GM12892 (cell line): ENCODE data around the gene CDH6.

Source experiments
- DNase-seq: peaks from one replicate; pipeline ENCODE4 v3.0.0; 2011; ENCODE audit not compliant: insufficient read length
- FAIRE-seq: peaks from 2 replicates; lab custom pipeline; 2011; peaks lifted over from hg19 to GRCh38; lab: Jason Lieb, UNC
- POLR2A ChIP-seq: IDR thresholded peaks from 2 replicates; pipeline ENCODE4 v1.6.1; 2011; ENCODE audit warnings: low read depth, low read length, control low read depth
- POLR2AphosphoS5 ChIP-seq: IDR thresholded peaks from 2 replicates; pipeline ENCODE4 v1.6.1; 2011; ENCODE audit warnings: low read depth, low read length, control low read depth
- TAF1 ChIP-seq: IDR thresholded peaks from 2 replicates; pipeline ENCODE4 v1.6.1; 2011; ENCODE audit warnings: low read depth, mild to moderate bottlenecking, control low read depth, low read length, borderline replicate concordance

The CDH6 gene

GRCh38 chr5:31209334-31209733 lies 15.8 kb downstream of the CDH6 start:
- DNase-seq (no peak), FAIRE-seq (no peak)
- TF ChIP-seq POLR2AphosphoS5 = no peak
- TF ChIP-seq POLR2A = no peak
- TF ChIP-seq TAF1 = no peak

DNA sequence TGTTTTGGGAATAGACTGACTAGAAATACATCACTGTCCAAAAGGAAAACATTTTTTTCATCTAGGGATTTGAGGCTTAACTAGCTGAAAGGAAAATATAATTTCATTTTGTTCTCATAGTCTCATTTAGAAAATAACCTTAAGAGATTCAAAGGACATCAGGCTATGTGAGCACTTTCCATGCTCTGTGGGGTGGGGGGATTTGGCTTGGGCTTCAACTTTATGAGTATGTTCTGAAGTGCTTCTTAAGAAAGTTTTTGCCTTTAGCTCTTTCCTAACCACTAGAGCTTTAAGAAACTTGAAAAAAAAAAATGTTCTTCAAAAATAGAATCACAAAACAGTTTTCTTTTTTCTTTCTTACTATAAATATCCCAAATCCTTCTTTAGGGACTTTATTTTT lies 17.6 kb downstream of the CDH6 start:
- no peak for DNase-seq
- no peak for FAIRE-seq
- TF ChIP-seq POLR2A = no peak
- TF ChIP-seq POLR2AphosphoS5 = no peak
- TF ChIP-seq TAF1 = no peak

- no peak for FAIRE-seq
- DNase-seq = no peak
- no peak for TF ChIP-seq POLR2AphosphoS5
- TF ChIP-seq TAF1 = no peak
- TF ChIP-seq POLR2A = no peak
These were observed 19.8 kb downstream of the CDH6 start for GRCh38 chr5:31213257-31213656.

DNA sequence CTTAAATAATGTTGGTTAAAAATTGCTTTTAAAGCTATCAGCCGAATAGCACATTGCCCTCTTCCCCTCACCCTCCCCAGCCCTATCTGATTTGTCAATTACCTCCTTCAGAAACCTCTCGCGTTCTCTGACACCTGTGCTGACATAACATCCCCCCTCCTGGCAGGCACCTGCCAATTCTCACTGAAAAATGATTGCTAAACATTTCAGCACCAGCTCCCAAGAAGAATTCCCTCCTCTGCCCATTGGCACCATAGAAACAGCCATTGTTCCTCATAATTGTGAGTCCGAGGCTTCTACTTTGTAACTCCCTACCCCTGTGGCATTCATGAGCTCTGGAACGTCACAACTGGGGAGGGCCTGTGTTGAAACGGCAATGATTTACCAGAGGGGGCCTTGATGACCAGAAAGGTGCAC lies 20.2 kb downstream of the CDH6 start:
- TF ChIP-seq POLR2AphosphoS5 (no peak), POLR2A (no peak), TAF1 (no peak)
- DNase-seq = no peak
- FAIRE-seq = no peak

GRCh38 chr5:31214229-31214628 lies 20.7 kb downstream of the CDH6 start:
- no peak for TF ChIP-seq POLR2A
- no peak for TF ChIP-seq TAF1
- no peak for TF ChIP-seq POLR2AphosphoS5
- FAIRE-seq = no peak
- DNase-seq = no peak

DNA sequence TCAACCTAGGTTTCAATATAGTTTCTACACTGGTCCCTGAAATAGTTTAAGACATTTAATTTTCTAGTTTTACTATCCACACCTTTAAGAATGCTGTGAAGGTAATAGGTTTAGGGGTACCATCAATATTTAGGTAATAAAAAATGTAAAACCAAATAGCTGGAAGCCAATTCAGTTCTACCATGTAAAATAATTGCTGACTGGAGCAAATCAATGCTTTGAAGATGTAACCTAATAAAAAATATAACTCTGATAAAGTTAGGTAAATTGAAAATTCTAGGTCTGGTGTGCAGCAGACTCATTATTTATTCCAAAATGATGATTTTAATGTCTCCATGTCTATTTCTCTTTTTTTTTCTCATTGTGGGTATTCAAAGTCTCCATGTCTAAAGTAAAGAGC lies 21.8 kb downstream of the CDH6 start:
- TF ChIP-seq POLR2AphosphoS5 = no peak
- TF ChIP-seq POLR2A = no peak
- TF ChIP-seq TAF1 = no peak
- FAIRE-seq = no peak
- no peak for DNase-seq

DNA sequence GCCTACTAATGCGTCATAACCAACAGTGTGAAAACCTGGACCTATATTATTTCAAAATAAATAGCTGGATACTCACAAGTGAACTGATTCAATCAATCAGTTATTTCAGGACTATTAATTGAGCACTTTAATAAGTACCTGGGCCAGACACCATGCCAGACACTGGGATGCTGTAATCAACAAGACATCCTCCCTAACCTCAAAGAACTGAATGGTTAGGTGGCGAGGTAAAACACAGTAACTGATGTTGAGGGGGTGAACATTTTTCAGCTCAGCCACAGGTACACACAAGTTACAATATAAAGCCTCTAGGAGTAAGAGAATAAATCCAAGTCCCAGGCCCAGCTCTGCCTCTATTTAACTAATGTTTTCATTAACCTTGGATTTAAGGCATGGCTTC lies 24.0 kb downstream of the CDH6 start:
- FAIRE-seq = no peak
- no peak for TF ChIP-seq POLR2A
- TF ChIP-seq POLR2AphosphoS5 = no peak
- no peak for TF ChIP-seq TAF1
- no peak for DNase-seq

- DNase-seq (no peak), FAIRE-seq (no peak)
- no peak for TF ChIP-seq POLR2AphosphoS5
- TF ChIP-seq POLR2A = no peak
- no peak for TF ChIP-seq TAF1
These were observed 25.5 kb downstream of the CDH6 start for GRCh38 chr5:31218978-31219377.

GRCh38 chr5:31221001-31221400 lies 27.5 kb downstream of the CDH6 start:
- DNase-seq = no peak
- no peak for TF ChIP-seq POLR2A
- TF ChIP-seq POLR2AphosphoS5 = no peak
- no peak for TF ChIP-seq TAF1
- FAIRE-seq = no peak

DNA sequence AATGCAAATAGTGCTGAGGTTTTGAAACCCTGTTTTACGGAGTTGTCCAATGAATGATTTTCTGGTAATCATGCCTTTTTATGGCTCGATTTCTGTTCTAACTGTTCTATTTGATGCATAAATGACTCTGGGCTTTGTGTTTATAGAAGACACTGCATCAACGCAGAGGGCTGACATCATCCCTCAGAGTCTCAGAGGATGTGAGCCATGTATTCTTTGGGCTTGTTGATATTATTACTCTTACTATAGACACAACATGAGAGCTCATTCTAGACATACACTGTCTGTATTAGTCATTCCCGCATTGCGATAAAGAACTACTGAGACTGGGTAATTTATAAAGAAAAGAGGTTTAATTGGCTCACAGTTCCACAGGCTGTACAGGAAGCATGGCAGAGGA lies 31.6 kb downstream of the CDH6 start:
- FAIRE-seq = no peak

DNA sequence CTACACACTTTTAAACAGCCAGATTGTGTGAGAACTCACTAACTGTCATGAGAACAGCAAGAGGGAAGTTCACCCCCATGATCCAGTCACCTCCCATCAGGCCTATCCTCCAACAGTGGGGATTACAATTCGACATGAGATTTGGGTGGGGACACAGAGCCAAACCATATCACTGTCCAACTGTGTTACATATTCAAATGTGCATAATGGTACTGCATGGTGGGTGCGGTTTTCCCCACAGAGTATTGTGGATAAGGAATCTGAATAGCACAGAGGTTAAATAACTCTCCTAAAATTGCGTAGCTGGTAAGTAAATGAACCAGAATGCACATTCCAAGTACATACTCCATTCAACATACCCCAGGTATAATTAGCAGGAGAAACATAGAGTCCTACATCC lies 32.1 kb downstream of the CDH6 start:
- DNase-seq (no peak), FAIRE-seq (no peak)
- no peak for TF ChIP-seq TAF1

More for the DNA sequence above, 31.6 kb downstream of the CDH6 start:
- no peak for DNase-seq
- TF ChIP-seq POLR2AphosphoS5 (no peak), TAF1 (no peak), POLR2A (no peak)

DNA sequence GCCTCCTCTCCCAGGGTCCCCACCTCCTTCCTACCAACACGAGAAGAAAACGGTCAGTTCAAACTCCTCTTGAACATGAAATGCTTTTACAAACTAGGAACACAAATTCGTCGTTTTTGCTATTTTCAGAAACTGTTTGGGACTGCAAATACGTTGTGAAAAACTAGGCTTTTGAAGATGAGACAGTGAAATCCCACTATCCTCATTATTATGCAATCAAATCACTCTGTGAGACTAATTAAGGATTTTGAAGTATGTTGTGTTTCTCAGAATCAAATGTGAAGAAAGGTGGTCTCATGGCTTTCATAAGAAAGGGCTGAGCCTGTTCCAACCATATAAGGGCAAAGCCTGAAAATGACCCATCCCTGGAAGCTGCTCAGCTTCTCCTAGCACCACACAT lies 33.2 kb downstream of the CDH6 start:
- FAIRE-seq (no peak), DNase-seq (no peak)
- TF ChIP-seq POLR2A = no peak
- no peak for TF ChIP-seq POLR2AphosphoS5
- no peak for TF ChIP-seq TAF1

DNA sequence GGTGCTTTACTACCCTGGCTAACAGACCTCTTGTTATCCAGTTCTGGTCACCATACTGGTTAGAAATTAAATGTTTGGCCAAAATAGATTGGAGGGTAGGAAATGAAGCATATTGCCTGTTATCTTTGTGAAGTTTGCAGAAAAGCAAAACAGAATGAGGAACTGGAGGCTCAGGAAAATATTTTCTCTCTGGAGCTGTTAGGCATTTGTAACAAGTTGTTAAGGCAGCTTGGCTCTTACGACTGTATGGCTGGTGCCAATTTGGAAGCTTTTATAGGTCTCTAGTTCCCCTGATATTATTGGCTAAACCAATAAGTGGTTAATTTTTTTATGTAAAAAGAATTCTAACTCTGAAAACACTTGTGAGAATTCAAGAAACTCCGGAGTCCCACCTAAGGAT lies 35.8 kb downstream of the CDH6 start:
- FAIRE-seq (no peak), DNase-seq (no peak)
- TF ChIP-seq TAF1 (no peak), POLR2AphosphoS5 (no peak), POLR2A (no peak)
